Activated gamma-delta T cell (primary cell): ENCODE measurements around the gene MYLK.
A peak's percentile ranks its signal among the peaks of the same experiment; 100 is the strongest.

ENCODE experiments used
- DNase-seq: peaks from one replicate; lab custom pipeline; 2025; lab: John Stamatoyannopoulos, UW

The MYLK gene

DNA sequence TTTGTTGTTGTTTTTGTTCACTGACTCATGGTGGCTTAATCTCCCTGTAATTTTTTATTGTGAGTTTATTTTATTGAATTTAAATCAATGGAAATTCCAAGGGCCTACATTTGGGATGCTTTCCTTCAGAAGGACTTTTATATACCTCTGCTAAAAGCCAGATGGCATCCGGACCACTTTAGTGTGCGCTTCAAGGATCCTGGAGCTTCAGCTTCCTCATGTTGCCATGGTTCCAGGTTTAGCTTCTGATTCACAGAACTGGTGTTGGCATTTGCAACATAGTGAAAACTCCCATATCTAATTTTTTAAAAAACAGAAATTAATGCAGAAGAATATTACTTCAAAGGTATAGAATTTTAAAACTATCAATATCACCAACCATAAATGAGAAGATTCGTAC, 290.8 kb downstream of the MYLK start:
- no peak for DNase-seq

DNA sequence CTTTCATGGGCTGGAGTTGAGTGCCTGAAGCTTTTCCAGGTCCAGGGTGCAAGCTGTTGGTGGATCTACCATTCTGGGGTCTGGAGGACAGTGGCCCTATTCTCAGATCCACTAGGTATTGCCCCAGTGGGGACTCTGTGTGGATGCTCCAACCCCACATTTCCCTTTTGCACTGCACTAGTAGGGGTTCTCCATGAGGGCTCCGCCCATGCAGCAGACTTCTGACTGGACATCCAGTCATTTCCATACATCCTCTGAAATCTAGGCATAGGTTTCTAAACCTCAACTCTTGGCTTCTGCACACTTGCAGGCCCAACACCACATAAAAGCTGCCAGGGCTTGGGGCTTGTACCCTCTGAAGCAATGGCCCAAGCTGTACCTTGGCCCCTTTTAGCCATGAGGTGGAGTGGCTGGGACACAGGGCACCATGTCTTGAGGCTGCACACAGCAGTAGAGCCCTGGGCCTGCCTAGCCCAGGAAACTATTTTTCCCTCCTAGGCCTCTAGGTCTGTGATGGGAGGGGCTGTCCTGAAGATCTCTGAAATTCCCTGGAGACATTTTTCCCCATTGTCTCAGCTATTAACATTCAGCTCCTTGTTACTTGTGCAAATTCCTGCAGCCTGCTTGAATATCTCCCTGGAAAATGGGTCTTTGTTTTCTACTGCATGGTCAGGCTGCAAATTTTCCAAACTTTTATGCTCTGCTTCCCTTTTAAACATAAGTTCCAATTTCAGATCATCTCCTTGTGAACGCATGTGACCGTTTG, 293.3 kb downstream of the MYLK start:
- no peak for DNase-seq

DNA sequence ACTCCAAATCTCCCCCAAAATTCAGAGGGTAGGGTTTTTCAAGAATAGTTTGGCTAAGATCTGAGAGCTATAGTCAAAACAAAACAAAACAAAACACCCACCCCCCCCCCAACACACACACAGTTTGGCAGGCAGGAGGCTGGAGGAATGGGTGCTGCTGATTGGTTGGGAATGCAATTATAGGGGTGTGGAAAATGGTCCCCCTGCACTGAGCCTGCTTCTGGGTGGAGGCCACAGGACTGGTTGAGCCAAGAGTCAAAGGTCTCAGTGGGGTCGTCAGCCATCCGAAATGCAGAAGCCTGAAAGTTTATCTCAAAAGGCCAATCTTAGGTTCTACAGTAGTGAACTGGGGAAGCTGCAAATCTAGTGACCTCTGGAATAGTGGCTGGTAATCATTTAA, 296.7 kb downstream of the MYLK start:
- no peak for DNase-seq

DNA sequence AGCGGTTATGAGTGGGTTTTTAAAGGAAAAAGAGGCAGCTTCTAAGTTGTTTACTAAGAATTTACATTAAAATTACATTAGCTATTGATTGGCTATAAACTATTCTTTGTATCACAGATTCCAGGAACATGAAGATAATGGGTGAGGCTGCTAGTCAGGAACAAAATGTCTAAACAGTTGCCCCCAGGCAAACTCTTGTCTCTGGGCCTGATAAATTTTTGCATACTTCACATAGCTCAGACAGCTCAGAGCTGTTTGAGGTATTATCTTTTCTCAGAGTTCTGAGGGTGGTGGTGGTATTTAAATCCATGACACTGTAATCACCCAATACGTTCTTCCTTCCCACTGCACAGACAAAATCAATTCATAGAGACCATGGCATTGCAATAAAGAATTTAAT, 297.2 kb downstream of the MYLK start:
- no peak for DNase-seq

DNA sequence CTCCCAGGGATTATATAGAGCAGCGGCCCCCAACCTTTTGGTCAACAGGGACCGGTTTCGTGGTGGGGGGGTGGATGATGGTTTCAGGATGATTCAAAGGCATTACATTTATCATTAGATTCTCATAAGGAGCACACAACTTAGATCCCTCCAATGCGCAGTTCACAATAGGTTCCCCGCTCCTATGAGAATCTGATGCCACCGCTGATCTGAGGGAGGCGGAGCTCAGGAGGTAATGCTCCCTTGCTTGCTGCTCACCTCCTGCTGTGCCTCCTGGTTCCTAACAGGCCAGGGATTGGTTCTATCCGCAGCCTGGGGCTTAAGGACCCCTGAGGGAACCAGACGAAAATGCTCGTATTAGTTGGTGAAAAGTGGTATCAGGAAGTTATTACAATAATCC, 298.0 kb downstream of the MYLK start:
- DNase-seq, result no peak

DNA sequence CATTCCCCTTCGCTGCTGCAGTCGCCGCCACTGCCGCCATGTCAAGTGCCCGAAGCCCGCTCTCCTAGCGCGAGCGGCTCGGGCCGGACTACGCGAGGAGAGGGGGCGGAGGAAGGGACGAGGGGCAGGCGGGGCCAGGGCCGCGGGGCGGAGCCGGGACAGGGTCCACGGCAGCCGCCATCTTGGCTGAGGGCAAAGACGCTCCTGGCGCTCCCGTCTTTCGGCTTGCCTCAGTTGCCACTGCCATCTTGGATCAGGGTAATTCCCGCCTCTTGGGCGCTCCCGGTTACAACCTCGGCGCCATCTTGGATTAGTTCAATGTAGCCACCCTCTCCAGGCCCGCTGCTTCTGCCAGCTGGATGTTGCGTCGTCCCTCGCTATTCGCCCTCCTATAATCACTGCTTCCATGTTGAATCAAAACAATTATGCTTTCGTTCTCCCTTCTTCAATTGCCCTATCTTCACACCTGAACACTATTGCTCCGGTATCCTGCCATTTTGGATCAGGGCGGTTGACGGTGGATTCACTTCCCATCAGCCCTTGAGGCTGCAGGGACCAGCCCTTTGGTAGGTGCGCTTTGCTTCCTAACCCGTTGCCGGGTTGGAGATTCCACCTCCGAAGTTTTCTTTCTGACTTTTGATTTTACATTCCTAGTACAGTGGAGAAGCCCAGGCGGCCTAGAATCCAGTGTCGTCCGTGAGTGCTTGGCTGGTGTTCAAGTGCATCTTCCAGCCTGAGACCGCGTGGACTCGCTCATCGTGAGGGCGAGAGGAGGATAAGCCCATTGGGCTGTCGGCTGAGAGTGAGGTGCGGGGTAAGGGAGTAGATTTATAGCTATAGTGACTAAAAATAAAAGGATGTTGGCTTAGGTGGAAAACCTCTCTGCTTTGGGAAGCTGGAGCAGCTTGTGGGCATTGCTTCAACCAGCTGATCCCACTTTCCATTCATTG, 298.9 kb downstream of the MYLK start, which contains the start of gene HACD2:
Gene HACD2 (minus strand): TSS at position 66 of the 950 bp plus-strand sequence. CDS start 26 bp downstream, at position 40.
- peak; percentile 86 for DNase-seq

DNA sequence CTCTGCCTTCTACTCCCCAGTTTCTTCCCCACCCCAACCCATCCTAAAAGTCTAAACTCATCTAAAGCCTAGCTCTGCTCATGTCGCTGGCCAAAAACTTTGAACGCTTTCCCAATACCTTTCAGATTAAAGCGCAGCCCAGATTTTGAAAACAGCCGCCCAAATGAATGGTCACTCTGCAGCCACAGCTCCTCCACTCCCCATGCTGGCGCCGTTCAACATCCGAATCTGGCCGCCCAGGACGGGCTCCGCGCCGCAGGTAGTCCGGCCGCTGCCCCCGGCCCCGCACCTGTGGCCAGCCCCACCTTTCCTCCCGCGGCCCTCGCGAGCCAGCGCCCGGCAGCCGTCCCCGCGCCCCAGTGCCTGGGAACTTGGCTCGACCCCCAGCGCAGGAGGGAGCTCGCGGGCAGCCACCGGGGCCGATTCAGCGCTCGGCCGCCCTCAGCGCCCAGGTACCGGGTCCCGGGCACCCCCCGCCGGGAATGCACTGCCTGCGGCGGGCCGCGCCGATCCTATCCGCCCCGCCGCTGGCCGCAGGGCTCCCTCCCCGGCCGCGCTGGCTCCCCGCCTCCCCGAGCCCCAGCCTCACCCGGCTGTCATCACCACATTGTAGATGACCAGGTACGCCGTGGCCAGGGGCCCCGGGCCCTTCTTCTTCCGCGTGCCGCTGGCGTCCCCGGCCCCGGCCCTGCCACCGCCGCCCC, 299.7 kb downstream of the MYLK start:
- DNase-seq, result peak; percentile 51

DNA sequence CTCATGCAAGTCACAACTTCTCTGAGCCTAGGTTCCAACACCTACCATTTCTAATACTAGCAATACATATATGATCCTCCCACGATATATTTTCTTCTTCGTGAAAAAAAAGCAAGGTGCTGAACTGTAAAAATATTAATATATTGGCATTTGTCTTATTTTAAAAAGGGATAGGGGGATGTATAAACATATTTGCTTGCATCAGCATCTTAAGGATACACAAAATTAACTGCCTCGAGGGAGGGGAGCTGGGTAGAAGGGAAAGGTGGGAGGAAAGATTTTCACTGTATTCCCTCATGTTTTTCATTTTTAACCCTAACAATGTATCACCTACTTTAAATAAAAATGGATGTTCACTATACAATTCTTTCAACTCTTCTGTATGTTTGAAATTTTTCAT, 300.6 kb downstream of the MYLK start:
- DNase-seq, result no peak

DNA sequence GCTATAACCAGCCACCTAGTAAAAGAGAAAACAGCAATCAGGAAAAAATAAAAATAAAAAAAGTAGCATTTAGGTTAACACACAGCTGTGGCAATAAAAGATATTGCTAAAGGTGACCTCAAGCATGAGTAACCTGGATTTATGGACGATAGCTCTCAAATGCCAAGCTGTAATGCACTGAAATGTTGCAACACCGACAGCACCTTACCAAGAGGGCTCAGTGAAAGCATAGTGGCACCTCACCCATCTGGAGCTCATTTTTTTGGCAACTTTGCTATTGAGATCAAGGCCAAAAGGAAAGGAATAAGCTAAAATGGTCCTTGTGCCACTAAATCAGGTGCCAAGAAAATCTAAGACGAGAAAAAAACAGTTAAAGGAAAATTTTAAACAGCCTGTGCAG, 301.8 kb downstream of the MYLK start:
- DNase-seq, result no peak

DNA sequence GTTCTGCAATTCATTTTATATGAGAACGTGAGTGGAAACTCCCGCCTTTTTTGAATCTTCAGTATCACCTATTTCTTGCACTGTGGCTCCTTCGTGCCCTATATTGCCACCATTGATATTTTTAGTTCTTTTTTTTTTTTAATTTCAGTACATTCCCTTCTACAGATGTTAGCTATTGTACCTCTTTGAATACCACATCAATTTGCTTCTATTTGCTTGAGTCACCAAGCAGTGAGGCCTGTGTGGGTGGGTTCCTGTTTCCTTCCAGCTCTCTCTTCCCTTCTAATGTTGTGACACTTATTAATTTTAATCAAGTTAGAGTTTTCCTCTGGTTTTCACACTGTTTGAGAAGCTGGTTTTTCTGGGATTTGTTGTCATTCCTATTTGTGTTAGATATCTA, 308.0 kb downstream of the MYLK start:
- no peak for DNase-seq

DNA sequence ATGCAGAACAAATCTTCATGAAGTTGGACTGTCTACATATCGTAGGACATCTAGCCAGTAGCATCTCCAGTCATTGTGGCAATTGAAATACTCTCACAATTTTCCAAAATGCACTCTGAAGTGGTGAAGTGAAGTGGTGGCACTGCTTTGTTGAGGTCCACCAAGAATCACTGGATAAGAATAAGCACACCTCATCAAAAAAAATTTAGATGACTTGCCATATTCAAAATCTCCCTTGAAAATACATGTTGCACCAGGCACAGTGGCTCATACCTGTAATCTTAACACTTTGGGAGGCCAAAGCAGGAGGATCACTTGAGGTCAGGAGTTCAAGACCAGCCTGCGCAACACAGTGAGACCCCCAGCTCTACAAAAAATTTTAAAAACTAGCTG, 312.2 kb downstream of the MYLK start:
- no peak for DNase-seq

DNA sequence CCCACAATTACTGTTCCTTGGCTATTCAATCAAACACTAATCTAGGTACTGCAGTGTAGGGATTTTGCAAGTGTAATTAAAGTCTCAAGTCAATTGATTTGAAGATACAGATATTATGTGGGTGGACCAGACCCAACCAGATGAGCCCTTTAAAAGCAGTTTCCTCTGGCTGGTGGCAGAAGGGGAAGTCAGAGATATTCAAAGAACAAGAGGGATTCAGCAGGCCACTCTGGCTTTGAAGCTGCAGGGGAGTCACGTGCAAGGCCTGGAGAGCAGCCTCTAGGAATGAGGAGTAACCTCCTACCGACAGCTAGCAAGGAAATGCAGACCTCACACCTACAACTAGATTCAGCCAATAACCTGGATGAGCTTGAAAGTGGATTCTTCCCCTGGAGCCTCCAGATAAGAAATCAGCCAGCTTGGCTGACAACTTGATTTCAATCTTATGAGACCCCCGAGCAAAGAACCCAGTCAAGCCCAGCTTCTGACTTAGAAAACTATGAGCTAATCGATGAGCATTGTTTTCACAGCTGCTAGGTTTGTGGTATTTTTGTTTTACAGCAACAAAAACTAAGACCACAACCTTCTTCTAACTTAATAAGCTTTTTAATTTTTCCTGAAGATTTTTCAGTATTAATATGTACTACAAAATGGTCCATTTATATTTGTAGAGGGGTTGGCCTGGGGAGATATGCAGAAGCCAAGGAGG, 312.7 kb downstream of the MYLK start:
- DNase-seq, result no peak

DNA sequence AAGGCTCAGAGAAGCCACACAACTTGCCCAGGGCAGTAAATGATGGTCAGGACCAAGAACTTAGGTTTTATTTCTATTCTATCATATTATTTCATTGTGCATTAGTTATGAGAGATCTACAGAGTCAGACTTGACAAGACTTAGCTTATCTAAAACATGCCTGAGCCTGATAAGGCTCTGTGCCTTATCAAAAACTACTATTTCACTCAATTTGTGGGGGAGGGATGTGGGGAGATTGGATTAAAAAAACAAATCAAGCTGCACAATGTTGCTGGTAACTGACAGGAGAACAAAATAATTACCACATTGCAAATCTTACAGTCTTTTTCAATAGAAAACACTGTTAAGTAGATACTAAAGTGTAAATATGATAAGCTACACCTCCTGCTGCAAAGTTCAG, 315.3 kb downstream of the MYLK start:
- no peak for DNase-seq

DNA sequence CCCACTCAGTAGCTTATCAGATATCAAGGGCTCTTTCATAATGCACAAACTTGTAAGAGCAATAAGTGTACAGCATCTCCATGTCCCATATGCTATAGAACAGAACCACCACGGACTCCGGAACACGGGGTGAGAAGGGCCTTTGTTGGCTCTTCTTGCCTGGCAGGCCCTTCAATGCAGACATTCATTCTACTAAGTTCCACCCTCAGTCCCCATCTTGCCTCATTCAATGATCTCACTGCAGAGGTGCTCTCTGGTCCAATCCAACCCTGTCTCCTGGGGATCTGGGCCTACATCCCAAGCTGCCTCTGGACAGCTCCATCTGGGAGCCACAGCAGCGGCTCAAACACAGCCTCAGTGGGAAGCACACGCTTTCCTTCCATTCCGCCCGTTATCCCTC, 316.1 kb downstream of the MYLK start:
- DNase-seq, result no peak

DNA sequence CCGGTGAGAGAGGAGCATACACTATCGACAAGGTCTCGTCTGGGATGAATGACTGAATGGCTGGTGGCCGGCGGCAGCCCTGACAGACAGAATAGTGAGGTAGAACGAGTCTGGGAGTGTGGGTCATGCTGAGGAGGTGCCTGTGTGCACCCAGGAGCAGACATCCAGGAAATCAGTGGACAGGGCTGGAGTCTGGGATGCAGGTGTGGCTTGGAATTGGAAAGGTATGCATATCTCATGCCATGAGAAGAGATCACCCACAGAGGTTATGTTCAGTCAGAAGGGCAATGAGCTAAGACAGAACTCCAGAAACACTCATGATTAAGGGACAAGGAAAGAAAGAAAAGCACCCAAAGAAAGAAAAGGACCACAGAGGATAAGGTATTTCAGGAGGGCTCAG, 320.1 kb downstream of the MYLK start:
- DNase-seq, result no peak

DNA sequence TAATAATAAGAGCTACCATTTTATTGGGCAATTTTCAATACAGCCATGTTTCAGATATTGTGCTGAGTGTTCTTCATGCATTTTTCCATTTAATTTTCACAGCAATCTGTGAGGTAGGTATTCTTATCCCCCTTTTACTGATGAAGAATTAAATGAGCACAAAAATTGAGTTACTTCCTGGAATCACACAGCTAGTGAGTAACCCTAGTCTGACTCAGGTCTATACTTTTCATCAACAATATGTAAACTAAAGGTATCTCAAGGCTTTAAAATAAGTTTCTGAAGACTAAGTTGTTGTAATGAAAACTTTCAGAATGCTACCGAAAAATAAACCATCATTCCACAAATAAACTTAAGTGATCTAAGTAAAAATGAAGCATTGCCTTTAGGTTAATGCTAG, 321.6 kb downstream of the MYLK start:
- no peak for DNase-seq

DNA sequence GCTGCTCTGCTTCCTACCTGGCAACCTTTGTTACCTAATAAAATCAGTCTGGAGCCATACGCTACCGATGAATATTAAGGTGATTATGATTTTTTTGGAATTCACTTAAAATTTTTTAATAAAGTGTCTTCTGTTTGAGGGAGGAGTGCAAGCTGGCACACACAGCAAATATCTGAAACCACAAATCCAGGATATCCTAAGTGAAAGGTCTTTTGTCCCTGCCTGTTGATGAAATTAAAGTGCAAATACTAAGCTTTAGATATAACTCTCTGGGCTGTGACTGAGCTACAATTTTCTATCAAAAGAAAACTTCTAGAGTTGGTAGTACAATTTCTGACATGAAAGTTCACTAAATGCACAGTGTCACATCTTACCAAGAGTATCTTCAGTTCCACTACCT, 322.9 kb downstream of the MYLK start:
- DNase-seq, result no peak
